ENCODE results near the gene POMP.

Gene POMP

DNA sequence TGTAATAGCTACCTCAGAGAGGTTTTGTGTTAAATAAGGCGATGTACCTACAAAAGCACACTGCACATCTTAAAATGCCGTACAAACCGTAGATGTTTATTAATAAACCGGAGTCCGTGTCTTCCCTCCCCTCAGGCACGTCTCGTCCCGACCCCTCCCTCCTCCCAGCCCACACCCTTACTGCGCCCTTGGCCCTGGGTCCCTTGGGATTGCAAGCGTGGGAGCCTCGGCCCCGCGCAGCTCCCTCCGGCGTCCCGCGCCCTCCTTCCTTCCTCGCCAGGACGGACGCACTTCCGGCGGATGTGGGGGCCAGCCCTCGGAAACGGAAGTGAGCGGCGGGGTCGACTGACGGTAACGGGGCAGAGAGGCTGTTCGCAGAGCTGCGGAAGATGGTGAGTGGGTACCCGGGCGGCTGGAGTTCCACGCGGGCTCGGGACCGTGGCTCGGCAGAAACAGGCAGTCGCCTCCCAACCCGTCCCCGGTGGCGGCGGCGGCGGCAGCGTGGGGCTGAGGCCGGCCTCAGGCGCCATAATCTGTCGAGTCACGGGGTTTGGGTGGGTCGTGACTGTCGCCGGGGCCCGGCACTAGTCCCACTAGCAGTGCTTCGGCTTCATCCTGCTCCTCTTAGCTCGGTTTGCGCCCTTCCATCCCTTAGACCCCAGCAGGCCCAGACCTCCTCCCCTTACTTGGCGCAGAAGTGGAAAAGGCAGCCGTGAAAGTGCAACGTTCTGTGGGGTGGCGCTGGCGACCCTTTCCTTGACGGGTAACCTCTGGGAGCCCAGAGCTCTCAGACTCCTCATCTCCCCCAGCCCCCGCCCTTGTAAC lies at the start of gene POMP:
TSS of gene POMP (plus strand) at position 335 of the 825 bp plus-strand sequence. CDS start at position 390, 55 bp downstream.
- peak; percentile 92 for DNase-seq

GRCh38 chr13:28609381-28609780 lies 49.5 kb upstream of the POMP start:
- no peak for DNase-seq

GRCh38 chr13:28609926-28610325 lies 49.0 kb upstream of the POMP start:
- no peak for DNase-seq

- no peak for DNase-seq
Measured at GRCh38 chr13:28610996-28611395, 47.9 kb upstream of the POMP start.

DNA sequence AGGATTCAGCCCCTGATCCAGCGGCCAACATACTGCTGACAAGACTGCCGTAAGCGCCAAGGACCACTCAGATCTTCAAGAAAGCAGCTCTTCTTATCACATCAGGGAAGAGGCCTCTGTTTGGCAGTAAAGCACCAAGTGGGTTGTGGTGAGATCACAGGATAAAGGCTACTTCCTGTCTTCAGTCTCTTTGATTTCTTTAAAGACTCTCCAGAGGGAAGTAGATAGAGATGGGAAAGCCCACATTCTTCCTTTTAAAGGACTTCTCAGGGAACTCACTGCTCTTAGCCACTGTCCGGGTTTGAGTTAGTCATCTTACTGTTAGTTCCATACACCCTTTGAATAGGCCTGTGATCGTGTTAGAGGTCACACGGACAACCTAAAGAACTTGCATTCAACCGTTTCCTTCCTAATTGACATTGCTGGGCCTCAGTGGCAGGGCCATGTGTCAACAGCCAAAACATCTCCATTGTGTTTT lies 47.2 kb upstream of the POMP start:
- no peak for DNase-seq

GRCh38 chr13:28613562-28613961 lies 45.4 kb upstream of the POMP start:
- no peak for DNase-seq

DNA sequence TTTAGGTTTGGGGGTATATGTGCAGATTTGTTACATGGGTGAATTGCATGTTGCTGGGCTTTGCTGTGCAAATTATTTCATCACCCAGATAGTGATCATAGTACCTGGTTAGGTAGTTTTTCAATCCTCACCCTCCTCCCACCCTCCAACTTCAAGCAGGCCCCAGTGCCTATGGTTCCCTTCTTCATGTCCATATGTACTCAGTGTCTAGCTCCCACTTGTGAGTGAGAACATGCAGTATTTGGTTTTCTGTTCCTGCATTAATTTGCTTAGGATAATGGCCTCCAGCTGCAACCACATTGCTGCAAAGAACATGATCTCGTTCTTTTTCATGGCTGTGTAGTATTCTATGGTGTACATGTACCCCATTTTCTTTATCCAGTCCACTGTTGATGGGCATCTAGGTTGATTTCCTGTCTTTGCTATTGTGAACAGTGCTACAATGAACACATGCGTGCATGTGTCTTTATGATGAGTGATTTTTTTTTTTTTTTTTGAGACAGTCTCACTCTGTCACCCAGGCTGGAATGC lies 42.9 kb upstream of the POMP start:
- no peak for DNase-seq

- no peak for DNase-seq
Measured at GRCh38 chr13:28618230-28618994, 40.5 kb upstream of the POMP start.

DNA sequence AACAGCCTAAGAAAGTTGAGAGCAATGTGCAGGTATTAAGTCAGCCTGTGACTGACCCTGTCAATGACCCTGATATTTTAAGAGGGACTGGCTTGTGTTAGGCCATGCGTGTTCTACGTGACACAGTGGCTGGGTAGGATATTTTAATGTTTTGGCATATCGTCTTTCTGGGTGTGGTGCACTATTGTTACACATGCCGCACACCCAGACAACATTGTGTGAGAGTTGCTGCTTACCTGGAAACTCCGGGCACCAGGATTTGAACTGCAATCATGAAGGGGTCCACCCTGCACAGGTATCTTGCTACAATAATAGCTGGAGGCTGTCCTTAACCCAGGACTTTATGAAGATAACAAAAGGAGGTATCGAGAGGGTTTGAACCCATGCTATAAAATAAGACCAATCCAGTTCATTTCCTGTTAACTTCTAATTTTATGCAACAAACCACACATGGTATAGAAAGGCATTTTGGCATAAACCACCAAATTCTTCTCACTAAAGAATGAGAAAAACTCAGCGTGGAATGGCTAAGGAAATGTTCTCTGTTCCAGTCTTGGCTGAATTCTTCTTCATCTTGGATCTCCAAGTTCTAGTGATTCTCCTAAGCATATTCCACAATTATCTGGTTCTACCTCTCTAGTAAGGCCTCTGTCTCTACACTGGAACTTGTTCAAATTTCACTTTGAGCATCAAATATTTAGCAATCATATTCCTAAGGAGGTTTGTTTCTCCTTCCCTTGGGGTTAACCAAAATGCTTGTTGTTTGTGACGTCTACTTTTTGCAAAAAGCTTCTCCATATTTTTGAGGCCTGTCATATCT lies 38.7 kb upstream of the POMP start:
- no peak for DNase-seq

DNA sequence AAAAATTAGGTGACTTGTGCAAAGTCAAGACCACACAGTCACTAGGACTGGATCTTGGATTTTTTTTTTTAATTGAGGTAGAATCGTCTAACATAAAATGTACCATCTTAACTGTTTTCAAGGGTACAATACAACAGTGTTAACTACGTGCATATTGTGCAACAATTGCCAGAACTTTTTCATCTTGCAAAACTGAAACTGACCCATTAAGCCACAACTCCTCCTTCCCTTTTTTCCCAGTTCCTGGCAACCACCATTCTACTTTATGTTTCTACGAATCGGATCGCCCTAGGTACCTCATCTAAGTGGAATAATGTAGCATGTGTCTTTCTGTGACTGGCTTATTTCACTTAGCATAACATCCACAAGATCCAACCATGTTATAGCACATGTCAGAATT lies 37.5 kb upstream of the POMP start:
- no peak for DNase-seq

GRCh38 chr13:28622286-28622685 lies 36.6 kb upstream of the POMP start:
- DNase-seq, result peak; percentile 40

GRCh38 chr13:28623782-28624706 lies 34.9 kb upstream of the POMP start:
- no peak for DNase-seq

- DNase-seq, result no peak
Measured at GRCh38 chr13:28624707-28625432, 34.1 kb upstream of the POMP start.

- DNase-seq, result no peak
Measured at GRCh38 chr13:28626266-28626665, 32.7 kb upstream of the POMP start.

DNA sequence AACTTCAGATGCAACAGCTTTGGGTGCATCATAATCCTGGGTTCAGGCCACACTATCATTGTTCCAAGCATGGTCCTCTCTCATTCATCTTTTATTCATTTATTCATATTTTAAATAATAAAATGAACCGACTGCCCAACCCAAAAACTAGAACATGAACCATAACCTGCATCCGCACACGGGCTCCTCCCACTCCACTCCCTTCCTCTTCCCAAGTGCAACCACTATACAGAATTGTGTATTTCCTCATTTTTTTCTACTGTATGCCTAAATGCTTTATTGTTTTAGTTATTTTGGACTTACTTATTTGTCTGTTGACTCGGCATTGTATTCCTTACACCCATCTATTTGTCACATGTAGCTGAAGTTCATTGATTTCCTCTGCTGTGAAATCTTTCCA lies 30.7 kb upstream of the POMP start:
- no peak for DNase-seq

DNA sequence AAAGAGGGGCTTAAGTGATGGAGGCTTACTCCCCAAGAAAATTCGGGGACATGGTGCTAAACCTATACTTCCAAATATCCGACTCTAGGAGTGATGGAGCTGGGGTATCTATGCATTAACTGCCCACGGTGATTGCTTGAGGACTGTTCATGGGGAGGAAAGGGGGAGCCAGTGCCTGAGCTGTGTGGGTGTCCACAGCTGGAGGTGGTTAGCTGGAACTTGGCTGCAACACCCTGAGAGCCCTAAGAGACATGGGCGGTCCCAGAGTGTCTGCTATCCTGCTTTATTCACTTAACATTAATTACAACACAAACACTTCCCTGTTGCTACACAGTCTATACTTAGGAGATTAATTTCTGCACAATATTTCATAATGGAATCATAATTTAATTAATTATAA lies 28.1 kb upstream of the POMP start:
- DNase-seq, result no peak

- no peak for DNase-seq
Measured at GRCh38 chr13:28631801-28632200, 27.1 kb upstream of the POMP start.

DNA sequence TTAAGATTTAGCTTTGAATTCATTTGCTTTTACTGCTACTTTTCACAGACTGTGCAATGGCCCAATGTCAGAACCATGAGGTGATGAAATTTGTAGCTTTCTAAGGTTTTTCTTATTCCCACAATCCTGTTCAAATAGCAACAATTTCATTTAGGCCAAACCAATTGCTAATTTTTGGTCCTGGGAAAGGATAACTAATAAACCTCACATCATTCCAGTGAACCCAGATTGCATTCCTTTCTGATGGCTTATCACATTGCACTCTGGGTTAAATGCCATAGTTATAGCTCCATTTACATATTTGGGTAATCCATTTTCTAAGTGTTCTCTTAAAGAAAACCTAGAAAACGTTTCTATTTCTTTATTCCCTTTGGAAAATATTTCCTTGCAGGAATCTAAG lies 22.9 kb upstream of the POMP start:
- DNase-seq, result no peak

GRCh38 chr13:28636677-28637317 lies 22.1 kb upstream of the POMP start:
- peak; percentile 56 for DNase-seq

GRCh38 chr13:28637714-28638355 lies 21.1 kb upstream of the POMP start:
- DNase-seq, result no peak

All from CD4-positive, alpha-beta T cell treated with Interferon gamma for 1 hour (primary cell).